Measurements from ENCODE around the gene ARHGAP45.
"Not testable (repeated sequence)": the region's sequence is repeated elsewhere in the genome, so short reads cannot be mapped to it uniquely, and the experiment has no call there.

Gene ARHGAP45

DNA sequence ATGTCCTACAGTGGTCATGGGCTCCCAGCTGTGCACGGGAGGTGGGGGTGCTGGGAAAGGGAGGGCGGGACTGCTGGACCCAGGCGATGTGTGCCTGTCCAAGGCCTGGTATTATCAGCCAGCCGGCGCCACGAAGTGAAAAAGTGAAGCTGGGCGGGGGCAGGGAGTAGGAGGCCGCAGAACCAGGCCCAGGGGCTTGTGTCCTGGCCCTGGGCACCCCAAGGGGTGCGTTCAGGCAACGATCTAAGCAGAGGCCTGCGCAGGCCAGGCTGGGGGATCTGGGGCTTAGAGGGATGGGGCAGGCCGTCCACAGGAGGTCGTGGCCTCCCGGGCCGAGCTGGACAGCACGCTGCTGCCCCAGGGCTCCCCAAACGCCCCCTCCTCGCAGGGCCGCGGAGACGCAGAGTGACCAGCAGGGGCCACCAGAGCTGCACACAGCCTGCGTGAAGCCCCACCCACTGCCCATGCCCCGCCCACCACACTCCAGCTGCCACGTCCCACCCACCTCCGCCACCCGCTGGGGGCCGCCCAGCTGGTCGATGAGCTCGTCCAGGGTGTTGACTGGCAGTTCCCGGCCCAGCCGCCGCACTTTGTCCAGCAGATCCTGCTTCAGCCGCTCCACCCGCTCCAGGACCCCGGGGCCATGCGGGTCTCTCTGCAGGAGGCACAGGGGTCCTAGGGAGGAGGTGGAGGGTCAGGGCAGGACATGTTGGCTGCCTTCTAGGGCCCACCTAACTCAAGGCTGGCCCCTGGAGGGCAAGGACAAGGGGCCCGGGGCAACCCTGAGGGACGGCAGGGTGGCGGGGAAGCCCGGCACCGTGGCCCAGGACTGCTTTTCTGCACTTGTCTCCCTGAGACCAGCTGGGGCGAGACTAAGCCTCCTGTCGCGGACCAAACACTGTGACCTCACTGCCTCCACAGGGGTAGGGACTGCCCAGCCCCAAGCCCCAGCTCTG lies 46.3 kb downstream of the ARHGAP45 start:
- peak in 55 of 56 donors; percentile 46 to 96 (median 87) for DNase-seq

DNA sequence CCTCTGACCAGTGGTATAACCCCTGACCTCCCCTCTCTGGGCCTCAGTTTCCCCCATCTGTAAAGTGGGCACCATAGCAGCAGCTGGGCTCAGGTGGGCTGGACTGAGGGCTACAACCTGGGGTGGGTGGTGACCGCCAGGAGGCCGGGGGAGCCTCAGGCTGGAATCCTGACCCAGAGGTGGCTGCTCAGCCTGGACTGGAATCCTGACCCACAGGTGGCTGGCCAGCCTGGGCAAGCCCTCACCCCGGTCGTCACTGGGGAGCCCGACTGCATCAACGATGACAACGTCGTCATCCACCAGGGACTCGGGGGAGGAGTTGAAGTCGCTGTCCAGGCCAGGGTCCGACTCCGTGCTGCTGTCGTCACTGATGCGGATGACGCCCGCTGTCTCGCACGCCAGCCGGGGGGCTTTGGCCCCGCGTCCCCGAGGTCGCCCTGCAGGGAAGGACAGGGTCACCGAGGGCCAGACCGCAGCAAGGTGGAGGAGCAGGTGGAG lies 47.1 kb downstream of the ARHGAP45 start:
- no peak for DNase-seq

DNA sequence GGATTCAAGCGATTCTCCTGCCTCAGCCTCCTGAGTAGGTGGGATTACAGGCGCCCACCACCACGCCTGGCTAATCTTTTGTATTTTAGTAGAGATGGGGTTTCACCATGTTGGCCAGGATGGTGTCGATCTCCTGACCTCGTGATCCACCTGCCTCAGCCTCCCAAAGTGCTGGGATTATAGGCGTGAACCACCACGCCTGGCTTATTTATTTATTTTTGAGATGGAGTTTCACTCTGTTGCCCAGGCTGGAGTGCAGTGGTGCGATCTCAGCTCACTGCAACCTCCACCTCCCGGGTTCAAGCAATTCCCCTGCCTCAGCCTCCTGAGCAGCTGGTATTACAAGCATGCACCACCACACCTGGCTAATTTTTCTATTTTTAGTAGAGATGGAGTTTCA lies 47.8 kb downstream of the ARHGAP45 start:
- not testable (repeated sequence) for DNase-seq

DNA sequence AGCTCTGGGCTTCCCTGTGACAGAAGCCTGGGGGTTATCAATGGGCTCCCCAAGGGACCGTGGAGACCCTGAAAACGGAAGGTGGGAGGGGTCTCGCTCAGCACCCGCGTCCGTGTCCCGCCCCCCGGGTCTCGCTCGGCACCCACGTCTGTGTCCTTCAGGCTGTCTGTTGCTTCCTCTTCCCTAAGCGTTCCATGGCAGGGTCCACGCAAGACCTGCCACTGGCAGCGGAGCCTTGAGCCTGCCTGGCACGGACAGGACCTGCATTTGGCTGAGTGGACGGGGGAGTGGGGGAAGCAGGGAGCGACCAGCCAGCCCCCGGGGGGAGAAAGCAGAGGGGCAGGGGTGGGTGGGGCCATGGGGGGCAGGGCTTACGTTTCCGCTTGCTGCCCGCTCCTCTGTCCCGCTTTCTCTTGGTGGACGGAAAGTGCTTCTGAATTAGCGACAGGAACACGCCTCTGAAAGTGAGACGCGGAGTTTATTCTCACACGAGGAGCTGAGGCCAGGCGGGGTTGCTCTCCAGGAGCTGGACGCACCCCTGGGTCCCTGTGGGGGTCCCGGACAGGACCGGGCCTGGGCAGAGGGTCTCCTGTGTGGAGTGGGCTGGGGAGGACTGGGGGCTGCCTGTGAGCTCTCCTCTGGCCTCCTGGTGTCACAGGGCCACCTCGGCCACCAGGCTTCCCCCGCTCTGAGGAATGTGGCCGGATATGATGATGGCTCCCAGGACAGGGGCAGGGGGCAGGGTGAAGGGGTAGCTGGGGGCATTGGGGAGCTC lies 48.9 kb downstream of the ARHGAP45 start:
- no peak for DNase-seq

DNA sequence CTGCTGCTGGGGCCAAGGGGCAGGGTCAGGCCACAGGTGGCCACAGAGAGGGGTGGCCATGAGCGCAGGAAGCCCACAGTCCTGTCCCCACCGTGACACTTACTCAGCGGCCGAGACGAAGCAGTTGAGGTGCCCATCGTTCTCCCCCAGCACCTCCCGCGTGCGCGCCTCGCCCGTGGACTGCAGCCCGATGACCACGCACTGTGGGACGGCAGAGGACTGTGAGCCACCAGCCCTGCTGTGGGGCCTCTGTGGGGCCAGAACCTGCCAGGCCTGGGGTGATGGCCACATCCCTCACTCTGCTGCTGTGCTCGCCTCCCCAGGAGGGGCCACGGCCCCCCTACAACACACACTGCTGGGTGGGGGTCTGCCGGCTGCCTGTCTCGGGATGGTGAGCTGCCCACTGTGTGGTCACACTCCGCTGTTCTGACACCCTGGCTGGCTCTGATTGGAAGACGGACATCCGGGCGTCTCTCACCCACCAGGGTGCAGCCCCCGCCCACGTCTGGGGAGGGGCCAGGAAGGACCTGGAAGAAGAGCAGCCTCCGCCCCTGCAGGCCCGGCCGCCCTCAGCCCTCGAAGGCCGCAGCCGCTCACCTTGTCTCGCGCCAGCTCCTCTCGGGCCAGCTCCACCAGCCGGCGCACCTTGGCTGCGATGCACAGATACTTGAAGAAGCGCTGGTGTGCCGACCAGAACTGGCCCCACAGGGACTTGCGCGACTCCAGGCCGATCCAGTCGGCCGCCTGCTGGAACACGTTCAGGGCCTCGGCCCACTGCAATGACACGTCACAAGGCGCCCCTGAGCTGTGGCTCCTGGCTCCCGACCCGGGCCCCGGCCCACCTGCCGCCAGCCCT lies 50.0 kb downstream of the ARHGAP45 start:
- no peak for DNase-seq

DNA sequence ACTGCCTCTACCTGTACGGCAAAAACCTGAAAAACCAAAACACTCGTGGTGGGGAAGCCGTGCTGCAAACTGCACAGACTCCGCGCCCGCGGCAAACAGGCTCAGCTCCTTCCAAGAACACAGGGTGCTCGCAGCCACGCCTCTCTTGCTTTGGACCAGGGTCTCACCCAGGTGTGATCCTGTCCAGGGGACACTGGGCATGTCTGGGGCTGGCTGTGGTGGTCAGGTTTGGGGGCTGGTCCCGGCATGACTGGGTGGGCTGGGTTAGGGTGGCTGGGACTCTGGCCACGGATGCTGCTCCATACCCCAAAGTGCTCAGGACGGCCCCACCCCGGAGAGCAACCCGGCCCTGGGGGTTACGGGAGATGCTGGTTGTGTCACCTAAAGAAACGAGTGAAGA lies 50.7 kb downstream of the ARHGAP45 start:
- DNase-seq: no peak

DNA sequence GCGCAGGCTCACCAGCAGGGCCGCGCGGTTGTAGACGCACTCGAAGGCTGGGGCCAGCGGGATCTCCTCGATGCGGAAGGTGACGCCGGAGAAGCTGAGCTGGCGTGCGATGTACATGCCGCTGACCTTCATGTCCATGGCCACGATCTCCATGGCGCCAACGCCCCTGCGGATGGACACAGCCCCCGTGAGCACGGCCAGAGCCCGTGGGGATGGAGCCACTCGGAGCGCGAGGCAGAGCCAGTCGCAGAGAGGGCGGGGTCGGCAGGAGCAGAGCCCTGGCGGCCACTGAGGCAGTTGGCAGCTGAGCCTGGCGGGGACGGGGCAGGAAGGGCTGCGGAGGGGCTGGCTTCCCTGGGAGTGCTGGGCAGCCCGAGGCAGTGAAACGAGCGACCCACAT lies 52.0 kb downstream of the ARHGAP45 start:
- no peak for DNase-seq

DNA sequence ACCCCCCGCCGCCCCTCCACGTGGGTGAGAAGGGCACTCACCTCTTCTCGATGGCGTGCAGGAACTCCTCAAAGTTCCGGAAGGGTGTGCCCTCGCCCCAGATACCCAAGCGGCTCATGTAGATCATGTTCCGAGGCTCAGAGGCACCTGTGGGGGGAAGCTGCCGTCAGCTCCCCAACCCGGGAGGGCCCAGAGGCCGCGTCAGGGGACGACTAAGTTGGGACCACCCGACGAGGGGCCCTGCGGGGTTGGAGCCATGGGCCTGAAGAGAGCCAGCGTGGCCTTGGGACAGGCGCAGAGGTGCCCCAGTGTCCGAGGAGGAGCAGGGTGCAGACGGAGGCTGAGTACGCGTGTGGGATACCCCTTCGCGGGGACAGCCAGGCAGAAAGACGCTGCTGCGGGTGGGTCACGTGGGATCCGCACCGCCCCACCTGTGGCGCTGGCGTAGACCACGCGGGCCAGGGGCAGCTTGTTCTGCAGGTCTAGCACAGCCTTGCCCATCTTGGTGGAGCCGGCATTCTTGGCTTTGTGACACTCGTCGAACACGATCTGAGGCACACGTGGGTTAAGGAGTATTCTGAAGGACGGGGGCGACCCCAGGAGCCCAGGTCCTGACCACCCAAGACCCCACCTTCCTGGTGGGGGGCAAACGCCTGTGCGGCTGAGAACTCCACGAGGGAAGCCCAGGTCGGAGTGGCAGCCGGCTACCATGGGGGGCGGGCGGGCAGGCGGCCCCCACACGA lies 52.7 kb downstream of the ARHGAP45 start:
- no peak for DNase-seq

DNA sequence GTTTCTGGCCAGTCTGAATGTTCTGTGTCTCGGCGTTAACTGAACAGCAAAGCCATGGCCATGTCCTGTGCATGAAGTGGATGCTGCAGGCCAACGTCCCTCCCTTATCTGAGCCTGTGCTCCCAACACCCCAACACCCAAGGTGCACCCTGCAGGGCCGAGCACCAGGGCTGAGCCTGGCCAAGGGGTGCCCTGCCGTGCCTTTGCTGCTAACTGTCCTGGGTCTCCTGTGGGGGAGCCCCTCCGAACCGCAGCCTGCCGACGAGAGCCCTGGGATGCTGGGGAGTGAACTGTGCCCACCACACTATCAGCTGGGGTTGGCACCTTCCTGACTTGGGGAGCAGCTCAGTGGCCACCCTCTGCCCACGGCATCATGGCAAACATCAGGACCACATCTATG lies 54.4 kb downstream of the ARHGAP45 start:
- no peak for DNase-seq

DNA sequence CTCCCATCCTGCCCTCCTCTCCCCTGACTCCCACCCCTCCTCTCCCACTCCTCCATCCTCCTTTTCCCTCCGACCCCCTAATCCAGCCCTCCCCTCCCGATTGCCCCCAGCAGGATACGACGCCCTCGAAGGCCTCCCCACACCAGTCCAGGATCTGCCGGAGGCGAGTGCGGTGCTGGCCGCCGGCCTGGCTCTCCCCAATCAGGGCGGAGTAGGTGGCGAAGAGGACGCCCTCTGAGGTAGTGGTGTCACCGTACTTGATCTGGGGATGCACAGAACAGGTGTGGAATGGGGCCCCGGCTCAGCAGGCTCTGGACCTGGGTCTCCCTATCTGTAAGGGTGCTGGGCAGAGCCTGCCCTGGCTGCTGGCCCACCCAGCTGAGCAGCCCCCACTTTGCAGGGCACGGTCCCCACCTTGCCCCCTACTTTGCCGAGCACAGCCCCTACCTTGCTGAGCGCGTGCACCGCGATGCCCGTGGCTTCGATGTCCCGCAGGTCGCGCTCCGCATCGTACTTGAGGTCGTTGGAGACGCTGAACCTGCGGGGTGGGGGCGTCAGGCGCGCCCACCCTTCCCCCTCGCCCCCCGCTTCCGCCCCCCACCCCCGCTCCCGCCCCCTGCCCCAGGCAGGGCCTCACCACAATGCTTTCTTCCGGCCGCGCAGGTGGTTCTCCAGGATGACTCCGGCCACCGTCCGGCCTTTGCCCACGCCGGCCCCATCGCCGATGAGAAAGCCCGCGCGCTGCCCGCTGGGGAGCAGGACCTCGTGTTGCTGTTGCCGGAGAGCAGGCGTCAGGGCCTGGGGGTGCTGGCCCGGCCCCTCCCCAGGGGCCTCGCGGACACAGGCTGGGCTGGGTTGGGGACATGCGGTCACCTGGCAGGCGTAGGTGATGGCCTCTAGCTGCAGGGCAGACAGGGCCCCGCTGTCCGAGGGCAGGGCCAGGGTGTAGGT lies 55.3 kb downstream of the ARHGAP45 start:
- no peak for DNase-seq

DNA sequence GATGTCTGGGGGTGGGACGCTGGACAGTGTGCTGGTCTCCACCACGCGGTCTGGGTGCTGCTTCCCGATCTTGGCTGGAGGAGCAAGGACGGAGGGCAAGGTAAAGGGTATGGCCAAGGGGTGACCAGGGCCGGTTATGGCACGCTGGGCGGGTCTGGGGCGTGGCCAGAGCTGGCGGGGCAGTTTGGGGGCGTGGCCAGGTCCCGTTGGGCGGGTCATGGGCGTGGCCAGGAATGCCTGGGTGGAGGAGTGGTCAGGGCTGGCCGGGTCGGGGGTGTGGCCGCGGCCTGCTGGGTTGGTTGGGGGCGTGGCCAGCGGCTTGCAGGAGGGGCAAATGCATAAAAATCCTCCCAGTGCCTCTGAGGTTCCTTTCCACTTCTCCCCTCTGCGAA lies 56.0 kb downstream of the ARHGAP45 start:
- DNase-seq: no peak

DNA sequence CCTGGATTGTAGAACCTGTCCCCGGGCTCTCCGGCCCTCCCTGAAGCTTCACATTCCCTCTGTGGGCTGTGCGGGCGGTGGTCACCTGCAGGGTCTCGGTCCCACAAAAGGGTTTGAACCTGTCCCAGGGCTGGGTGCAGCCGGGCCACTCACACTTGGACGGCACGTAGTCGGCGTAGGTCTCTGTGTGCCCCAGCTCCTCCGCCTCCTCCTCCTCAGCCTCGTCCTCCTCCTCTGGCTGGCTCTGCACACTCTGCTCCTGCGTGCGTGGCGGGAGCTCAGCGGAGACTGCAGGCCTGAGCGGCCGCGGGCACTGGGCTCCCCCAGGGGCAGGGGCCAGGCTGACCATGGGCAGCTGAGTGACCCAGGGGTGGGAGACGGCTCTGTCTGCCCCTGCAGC lies 56.4 kb downstream of the ARHGAP45 start:
- no peak for DNase-seq

DNA sequence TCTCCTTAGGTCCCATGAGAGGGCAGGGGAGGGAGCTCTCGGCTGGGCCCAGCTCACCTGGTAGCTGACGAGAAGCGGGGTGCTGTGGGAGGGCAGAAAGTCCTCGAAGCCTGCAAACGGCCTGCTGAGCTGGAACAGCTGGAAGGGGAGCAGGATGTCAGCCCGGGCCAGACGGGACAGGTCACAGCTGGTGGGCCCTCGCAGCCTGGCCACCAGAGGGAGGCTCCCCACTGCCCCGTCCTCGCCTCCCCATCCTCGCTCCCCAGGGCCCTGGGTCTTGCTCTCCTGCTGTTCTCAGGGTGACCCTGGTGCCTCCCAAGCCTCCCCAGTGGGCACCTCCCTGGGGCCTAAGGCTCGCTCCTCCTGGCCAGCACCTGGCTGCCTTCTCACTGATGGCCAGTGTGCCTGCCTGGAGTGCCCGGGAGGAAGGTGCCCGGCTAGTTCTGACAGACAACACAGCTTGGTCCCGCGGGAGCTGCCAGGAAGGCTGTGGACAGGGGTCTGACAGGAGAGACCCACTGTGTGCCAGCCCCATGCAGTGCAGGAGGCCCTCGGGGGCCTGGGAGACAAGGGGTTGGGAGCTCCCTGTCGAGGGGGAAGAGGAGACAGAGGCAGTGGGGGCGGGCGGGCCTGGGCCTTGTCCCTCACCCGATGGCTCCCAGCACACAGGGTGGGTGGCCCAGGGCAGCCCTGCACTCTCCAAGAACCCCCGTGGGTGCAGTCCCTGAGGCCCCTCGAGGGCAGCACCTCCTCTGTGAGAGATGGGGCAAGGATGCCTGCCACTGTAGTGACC lies 57.1 kb downstream of the ARHGAP45 start:
- DNase-seq: no peak

DNA sequence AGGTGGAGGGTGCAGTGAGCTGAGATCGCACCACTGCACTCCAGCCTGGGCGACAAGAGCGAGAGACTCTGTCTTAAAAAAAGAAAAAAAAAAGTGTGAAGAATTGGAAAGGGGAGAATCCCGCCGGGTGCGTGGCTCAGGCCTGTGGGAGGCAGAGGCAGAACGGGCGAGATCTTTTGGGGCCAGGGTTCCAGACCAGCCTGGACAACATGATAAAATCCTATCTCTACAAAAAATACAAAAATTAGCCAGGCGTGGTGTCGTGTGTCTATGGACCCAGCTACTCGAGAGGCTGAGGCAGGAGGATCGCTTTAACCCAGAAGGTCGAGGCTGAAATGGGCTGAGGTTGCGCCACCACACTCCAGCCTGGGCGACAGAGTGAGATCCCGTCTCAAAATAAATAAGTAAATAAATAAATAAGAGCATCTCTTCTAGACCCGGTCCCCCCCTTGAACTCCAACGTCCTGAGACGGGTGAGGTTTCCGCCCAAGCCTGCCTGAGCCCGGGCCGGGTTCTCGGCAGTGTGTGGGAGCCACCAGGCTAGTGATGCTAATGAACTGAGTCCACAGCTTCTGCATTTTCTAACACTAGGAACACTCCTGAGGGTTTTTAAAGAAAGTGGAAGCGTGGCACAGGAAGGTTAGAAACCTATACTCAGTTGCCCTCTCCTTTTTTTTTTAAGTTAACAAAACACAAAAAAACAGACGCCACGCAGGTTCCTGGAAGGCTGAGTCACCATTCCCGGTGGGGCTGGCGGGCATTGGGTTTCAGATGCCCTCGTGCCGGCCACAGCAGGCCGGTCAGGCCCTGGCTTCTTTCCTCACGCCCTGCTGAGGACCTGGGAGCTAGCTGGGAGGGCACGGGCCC lies 58.9 kb downstream of the ARHGAP45 start:
- DNase-seq: no peak

DNA sequence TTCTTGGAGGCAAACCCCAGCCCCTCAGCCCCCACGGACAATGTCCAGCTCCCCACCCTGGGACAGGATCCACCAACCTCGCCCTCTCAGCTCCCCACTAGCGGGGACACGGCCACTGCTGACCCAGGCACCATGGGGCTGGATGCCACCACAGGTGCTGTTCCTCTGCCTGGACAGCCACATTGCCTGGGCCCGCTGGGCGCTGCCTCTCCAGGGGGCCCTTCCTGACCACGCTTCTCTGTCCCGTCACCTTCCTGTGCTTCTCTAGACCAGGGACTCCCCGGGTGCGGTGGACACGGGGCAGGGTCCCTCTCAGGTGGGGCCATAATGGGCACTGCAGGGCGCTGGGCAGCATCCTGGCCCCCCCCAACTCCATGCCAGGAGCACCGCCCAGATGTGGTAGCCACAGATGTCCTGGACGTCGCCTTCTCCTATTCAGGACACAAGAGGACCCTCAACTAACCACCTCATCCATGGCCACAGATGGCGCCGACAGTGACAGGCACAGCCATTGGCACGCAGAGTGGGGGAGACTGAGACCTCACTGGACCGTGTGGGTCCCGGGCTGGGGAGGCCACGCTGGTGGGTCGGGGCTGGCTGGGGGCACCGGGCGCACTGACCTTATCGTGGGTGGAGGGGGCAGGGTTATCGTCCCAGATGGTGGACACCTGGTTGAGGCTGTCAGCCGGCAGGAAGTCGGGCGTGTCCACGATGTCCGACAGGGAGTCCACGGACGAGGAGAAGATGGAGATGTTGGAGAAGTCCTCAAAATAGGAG lies 60.2 kb downstream of the ARHGAP45 start:
- no peak for DNase-seq

DNA sequence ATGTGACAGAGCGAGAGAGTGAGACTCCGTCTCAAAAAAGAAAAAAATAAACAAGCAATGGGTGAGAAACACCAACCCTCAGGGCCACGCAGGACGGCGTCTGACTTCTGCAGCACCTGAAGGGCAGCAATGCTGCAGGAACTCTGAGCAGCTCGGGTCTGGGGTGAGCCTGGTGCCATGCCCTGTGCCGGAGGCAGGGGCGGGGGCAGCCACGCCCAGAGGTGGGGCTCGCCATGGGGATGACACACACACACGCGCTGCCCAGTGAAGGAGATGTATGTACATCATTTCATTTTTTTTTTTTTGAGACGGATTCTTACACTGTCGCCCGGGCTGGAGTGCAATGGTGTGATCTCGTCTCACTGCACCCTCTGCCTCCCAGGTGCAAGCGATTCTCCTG lies 61.1 kb downstream of the ARHGAP45 start:
- DNase-seq: no peak

DNA sequence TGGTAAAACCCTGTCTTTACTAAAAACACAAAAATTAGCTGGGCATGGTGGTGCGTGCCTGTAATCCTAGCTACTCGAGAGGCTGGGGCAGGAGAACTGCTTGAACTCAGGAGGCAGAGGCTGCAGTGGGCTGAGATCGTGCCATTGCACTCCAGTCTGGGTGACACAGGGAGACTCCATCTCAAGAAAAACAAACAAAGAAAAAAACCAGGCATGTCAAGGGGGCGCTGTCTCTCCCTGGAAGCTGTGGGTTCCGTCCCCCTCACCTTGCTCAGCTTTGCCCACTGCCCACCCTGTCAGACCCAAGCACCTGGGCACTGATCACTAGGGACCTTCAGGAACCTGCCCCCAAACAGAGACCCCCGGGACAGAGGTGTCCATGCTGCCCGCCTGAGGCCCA lies 62.1 kb downstream of the ARHGAP45 start:
- not testable (repeated sequence) for DNase-seq

All from amygdala (tissue), 56 donors.